Neural cell (in vitro differentiated cells): ENCODE results near the gene SP4. TPM values are rescaled to one million over a fixed set of nuclear protein-coding genes. Genes with fewer than 3 reads are reported as not detected.

Experiments used
- H2AFZ ChIP-seq: fragments of 200-600, 300-800 bp; sonication (generic), shearing (Covaris generic); 2 replicates; pipeline ENCODE4 v1.6.0; 2014; ENCODE audit warnings: low read depth, mild to moderate bottlenecking, antibody characterized with exemption, low read length, moderate library complexity
- H3F3A ChIP-seq: fragments of 200-600 bp; shearing (Covaris generic); 2 replicates; pipeline ENCODE4 v1.6.1; 2016; ENCODE audit warnings: mild to moderate bottlenecking, moderate library complexity, mixed read lengths, antibody characterized with exemption, low read length; ENCODE audit not compliant: insufficient read depth, poor library complexity, severe bottlenecking
- H3K27ac ChIP-seq: fragments of 200-600, 300-800 bp; sonication (generic), shearing (Covaris generic); 2 replicates; pipeline ENCODE4 v1.5.1; 2014; ENCODE audit warnings: mild to moderate bottlenecking, low read length, moderate library complexity
- H3K27me3 ChIP-seq: fragments of 300-800, 200-600 bp; sonication (generic), shearing (Covaris generic); 2 replicates; pipeline ENCODE4 v1.6.0; 2014; ENCODE audit warnings: mild to moderate bottlenecking, low read depth, low read length, moderate library complexity; ENCODE audit not compliant: insufficient read depth
- H3K36me3 ChIP-seq: fragments of 300-800, 200-600 bp; sonication (generic), shearing (Covaris generic); 2 replicates; pipeline ENCODE4 v1.5.1; 2014; ENCODE audit warnings: mild to moderate bottlenecking, antibody characterized with exemption, low read length, moderate library complexity; ENCODE audit not compliant: insufficient read depth
- H3K4me2 ChIP-seq: fragments of 300-800, 200-600 bp; sonication (generic), shearing (Covaris generic); 2 replicates; pipeline ENCODE4 v1.6.0; 2014; ENCODE audit warnings: mild to moderate bottlenecking, low read length
- H3K4me3 ChIP-seq: fragments of 300-800, 200-600 bp; sonication (generic), shearing (Covaris generic); 2 replicates; pipeline ENCODE4 v1.5.1; 2014; ENCODE audit warnings: mild to moderate bottlenecking, low read length, moderate library complexity
- H3K79me2 ChIP-seq: fragments of 200-600 bp; shearing (Covaris generic); replicated peaks from 2 replicates; pipeline ENCODE4 v1.6.0; 2014; ENCODE audit warnings: mild to moderate bottlenecking, low read length, moderate library complexity; ENCODE audit not compliant: insufficient read depth
- H3K9ac ChIP-seq: fragments of 300-800, 200-600 bp; sonication (generic), shearing (Covaris generic); 2 replicates; pipeline ENCODE4 v1.6.1; 2016; ENCODE audit warnings: mild to moderate bottlenecking, low read length, mixed read lengths
- H3K9me2 ChIP-seq: fragments of 200-600 bp; shearing (Covaris generic); 2 replicates; pipeline ENCODE4 v1.6.1; 2016; ENCODE audit warnings: mild to moderate bottlenecking, low read length, mixed read lengths; ENCODE audit not compliant: insufficient read depth
- H3K9me3 ChIP-seq: fragments of 200-600, 300-800 bp; sonication (generic), shearing (Covaris generic); 2 replicates; pipeline ENCODE4 v1.6.1; 2016; ENCODE audit warnings: mild to moderate bottlenecking, mixed run types, low read length, moderate library complexity, mixed read lengths
- H4K20me1 ChIP-seq: fragments of 200-600 bp; shearing (Covaris generic); 2 replicates; pipeline ENCODE4 v1.6.1; 2016; ENCODE audit warnings: mild to moderate bottlenecking, mixed run types; ENCODE audit not compliant: insufficient read depth
- EP300 ChIP-seq: fragments of 450-650 bp; conservative IDR thresholded peaks from 2 replicates; pipeline ENCODE4 v1.6.1; 2014; ENCODE audit warnings: antibody characterized with exemption, mild to moderate bottlenecking, moderate library complexity; ENCODE audit not compliant: poor library complexity, severe bottlenecking
- EZH2 ChIP-seq: fragments of 200-600, 300-800 bp; shearing (Covaris generic), sonication (generic); IDR thresholded peaks from 2 replicates; pipeline ENCODE4 v1.6.1; 2014; ENCODE audit warnings: antibody characterized with exemption, low read length, borderline replicate concordance, mild to moderate bottlenecking; ENCODE audit not compliant: insufficient read depth, poor library complexity, severe bottlenecking
- MXI1 ChIP-seq: fragments of 450-650 bp; conservative IDR thresholded peaks from 2 replicates; pipeline ENCODE4 v1.6.1; 2014; ENCODE audit warnings: antibody characterized with exemption, mild to moderate bottlenecking; ENCODE audit not compliant: poor library complexity, severe bottlenecking
- POLR2AphosphoS5 ChIP-seq: IDR thresholded peaks from 2 replicates; pipeline ENCODE4 v1.6.1; 2012
- RAD21 ChIP-seq: fragments of 450-650 bp; conservative IDR thresholded peaks from 2 replicates; pipeline ENCODE4 v1.6.1; 2014; ENCODE audit warnings: antibody characterized with exemption, mild to moderate bottlenecking, moderate library complexity
- SMC3 ChIP-seq: fragments of 450-650 bp; conservative IDR thresholded peaks from 2 replicates; pipeline ENCODE4 v1.6.1; 2014; ENCODE audit warnings: antibody characterized with exemption, mild to moderate bottlenecking, moderate library complexity; ENCODE audit not compliant: poor library complexity
- TAF1 ChIP-seq: IDR thresholded peaks from 2 replicates; pipeline ENCODE4 v1.6.1; 2012; ENCODE audit warnings: low read depth
- polyA plus RNA-seq: library from polyadenylated mRNA; depleted of rRNA; stranded (reverse); fragments of >200 nt; gene quantifications from 2 replicates; pipeline ENCODE4 v1.2.3, GENCODE V29; 2014
- TF ChIP-seq, protein P1 (sequence below): fragments of 450-650 bp; IDR thresholded peaks from 2 replicates; pipeline ENCODE4 v1.5.1; 2014; ENCODE audit warnings: antibody characterized with exemption, mild to moderate bottlenecking, moderate library complexity; ENCODE audit not compliant: poor library complexity, severe bottlenecking
- TF ChIP-seq, protein P2 (sequence below): IDR thresholded peaks from 2 replicates; pipeline ENCODE4 v1.6.1; 2012; ENCODE audit warnings: borderline replicate concordance

The SP4 gene
- polyA plus RNA-seq, 1 donor from 2014 or later: 27.8 TPM

DNA sequence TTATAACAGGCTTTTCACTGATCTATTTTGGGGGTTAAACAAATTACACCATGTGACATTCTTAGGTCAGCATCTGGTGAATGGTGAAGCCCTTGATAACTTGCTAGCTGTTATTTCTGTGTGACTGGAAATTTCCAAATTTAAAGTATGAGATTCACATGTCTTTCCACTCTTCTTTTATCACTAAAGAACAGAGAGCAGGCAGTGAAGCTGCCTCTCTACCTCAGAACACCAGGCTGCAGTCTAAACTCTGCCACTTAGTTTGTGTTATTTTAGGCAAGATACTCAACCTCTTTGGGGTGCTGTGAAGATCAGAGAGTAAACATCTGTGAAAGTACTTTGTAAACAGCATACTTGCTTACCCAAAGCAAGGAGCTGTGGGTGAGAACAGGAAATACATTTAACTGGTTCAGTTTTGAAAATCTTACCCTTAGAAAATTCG, 15.5 kb upstream of the SP4 start:
- Histone ChIP-seq H3K27ac (no peak overlapping the region), H3K36me3 (no peaks in the 10 kb centered on the region), H3F3A (no peaks in the 10 kb centered on the region), H3K27me3 (no peaks in the 10 kb centered on the region), H2AFZ (no peak overlapping the region), H3K79me2 (no peaks in the 10 kb centered on the region), H3K9me3 (no peaks in the 10 kb centered on the region), H4K20me1 (no peaks in the 10 kb centered on the region), H3K4me3 (no peak overlapping the region), H3K4me2 (no peak overlapping the region), H3K9me2 (no peaks in the 10 kb centered on the region), H3K9ac (no peak overlapping the region)
- no peak for TF ChIP-seq TAF1
- TF ChIP-seq, protein P1, sequence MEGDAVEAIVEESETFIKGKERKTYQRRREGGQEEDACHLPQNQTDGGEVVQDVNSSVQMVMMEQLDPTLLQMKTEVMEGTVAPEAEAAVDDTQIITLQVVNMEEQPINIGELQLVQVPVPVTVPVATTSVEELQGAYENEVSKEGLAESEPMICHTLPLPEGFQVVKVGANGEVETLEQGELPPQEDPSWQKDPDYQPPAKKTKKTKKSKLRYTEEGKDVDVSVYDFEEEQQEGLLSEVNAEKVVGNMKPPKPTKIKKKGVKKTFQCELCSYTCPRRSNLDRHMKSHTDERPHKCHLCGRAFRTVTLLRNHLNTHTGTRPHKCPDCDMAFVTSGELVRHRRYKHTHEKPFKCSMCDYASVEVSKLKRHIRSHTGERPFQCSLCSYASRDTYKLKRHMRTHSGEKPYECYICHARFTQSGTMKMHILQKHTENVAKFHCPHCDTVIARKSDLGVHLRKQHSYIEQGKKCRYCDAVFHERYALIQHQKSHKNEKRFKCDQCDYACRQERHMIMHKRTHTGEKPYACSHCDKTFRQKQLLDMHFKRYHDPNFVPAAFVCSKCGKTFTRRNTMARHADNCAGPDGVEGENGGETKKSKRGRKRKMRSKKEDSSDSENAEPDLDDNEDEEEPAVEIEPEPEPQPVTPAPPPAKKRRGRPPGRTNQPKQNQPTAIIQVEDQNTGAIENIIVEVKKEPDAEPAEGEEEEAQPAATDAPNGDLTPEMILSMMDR: no peak

DNA sequence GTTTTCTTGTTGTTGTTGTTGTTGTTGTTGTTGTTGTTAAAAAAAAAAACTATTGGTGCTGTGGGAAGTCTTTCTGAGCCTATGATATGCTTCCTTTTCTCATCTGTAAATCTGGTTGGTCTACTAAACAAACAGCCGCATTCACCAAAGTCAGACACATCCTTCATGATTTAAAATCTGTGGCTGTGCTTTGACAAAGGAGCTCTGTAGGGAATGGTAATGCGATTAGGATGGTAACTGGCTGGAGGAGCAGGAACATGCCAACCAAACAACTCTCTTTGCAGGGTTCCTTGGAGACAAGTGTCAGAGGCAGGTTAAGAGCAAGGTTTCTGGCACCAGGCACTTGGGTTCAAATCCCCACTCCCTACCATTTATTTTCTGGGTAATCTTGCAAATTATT, 14.9 kb upstream of the SP4 start:
- Histone ChIP-seq H3K79me2 (no peaks in the 10 kb centered on the region), H3K27ac (no peak overlapping the region), H3K9me3 (no peaks in the 10 kb centered on the region), H3K36me3 (no peaks in the 10 kb centered on the region), H4K20me1 (no peaks in the 10 kb centered on the region), H3F3A (no peaks in the 10 kb centered on the region), H3K27me3 (no peaks in the 10 kb centered on the region), H3K9ac (no peak overlapping the region), H3K4me3 (no peak overlapping the region), H3K9me2 (no peaks in the 10 kb centered on the region), H3K4me2 (no peak overlapping the region), H2AFZ (no peak overlapping the region)
- TF ChIP-seq POLR2AphosphoS5: no peak
- TF ChIP-seq, protein P1: no peak
- TF ChIP-seq SMC3: no peak
- no peak for TF ChIP-seq MXI1
- no peak for TF ChIP-seq RAD21
- TF ChIP-seq TAF1: no peak
- TF ChIP-seq, protein P2, sequence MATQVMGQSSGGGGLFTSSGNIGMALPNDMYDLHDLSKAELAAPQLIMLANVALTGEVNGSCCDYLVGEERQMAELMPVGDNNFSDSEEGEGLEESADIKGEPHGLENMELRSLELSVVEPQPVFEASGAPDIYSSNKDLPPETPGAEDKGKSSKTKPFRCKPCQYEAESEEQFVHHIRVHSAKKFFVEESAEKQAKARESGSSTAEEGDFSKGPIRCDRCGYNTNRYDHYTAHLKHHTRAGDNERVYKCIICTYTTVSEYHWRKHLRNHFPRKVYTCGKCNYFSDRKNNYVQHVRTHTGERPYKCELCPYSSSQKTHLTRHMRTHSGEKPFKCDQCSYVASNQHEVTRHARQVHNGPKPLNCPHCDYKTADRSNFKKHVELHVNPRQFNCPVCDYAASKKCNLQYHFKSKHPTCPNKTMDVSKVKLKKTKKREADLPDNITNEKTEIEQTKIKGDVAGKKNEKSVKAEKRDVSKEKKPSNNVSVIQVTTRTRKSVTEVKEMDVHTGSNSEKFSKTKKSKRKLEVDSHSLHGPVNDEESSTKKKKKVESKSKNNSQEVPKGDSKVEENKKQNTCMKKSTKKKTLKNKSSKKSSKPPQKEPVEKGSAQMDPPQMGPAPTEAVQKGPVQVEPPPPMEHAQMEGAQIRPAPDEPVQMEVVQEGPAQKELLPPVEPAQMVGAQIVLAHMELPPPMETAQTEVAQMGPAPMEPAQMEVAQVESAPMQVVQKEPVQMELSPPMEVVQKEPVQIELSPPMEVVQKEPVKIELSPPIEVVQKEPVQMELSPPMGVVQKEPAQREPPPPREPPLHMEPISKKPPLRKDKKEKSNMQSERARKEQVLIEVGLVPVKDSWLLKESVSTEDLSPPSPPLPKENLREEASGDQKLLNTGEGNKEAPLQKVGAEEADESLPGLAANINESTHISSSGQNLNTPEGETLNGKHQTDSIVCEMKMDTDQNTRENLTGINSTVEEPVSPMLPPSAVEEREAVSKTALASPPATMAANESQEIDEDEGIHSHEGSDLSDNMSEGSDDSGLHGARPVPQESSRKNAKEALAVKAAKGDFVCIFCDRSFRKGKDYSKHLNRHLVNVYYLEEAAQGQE: no peak
- no peak for TF ChIP-seq EZH2
- no peak for TF ChIP-seq EP300
